GM23338 (cell line): ENCODE data around the gene KRT6A. TPM values are rescaled to one million over a fixed set of nuclear protein-coding genes. Genes with fewer than 3 reads are reported as not detected.

Experiments
- ATAC-seq: fragments of 200-7000 bp; cut with Tn5 transposase; 3 replicates; pipeline ENCODE4 v1.9.1; 2020
- DNase-seq: peaks from one replicate; pipeline ENCODE4 v3.0.0-alpha.2; 2015; ENCODE audit warnings: low spot score
- H2AFZ ChIP-seq: fragments of 200-600 bp; sonication (generic); 2 replicates; pipeline ENCODE4 v1.8.0; 2016; ENCODE audit warnings: antibody characterized with exemption, mild to moderate bottlenecking, moderate library complexity
- H3F3A ChIP-seq: fragments of 200-600 bp; sonication (generic); replicated peaks from 2 replicates; pipeline ENCODE4 v1.8.0; 2017; ENCODE audit warnings: antibody characterized with exemption, mixed run types, low read depth
- H3K27ac ChIP-seq: fragments of 200-600 bp; sonication (generic); 2 replicates; pipeline ENCODE4 v1.6.1; 2016; ENCODE audit warnings: low read depth
- H3K27me3 ChIP-seq: fragments of 200-600 bp; sonication (generic); 2 replicates; pipeline ENCODE4 v1.8.0; 2016; ENCODE audit warnings: mild to moderate bottlenecking, mixed run types, moderate library complexity; ENCODE audit not compliant: insufficient read depth
- H3K36me3 ChIP-seq: fragments of 200-600 bp; sonication (generic); 2 replicates; pipeline ENCODE4 v1.8.0; 2016; ENCODE audit warnings: mild to moderate bottlenecking; ENCODE audit not compliant: insufficient read depth
- H3K4me1 ChIP-seq: fragments of 200-600 bp; sonication (generic); 2 replicates; pipeline ENCODE4 v1.8.0; 2016; ENCODE audit warnings: mild to moderate bottlenecking, moderate library complexity; ENCODE audit not compliant: insufficient read depth
- H3K4me2 ChIP-seq: fragments of 200-600 bp; sonication (generic); 2 replicates; pipeline ENCODE4 v1.7.1; 2017; ENCODE audit warnings: mixed run types
- H3K4me3 ChIP-seq: fragments of 200-600 bp; sonication (generic); 2 replicates; pipeline ENCODE4 v1.6.1; 2016; ENCODE audit warnings: mixed run types
- H3K79me2 ChIP-seq: fragments of 200-600 bp; sonication (generic); replicated peaks from 2 replicates; pipeline ENCODE4 v1.8.0; 2017; ENCODE audit warnings: mild to moderate bottlenecking; ENCODE audit not compliant: insufficient read depth
- H3K9me2 ChIP-seq: fragments of 200-600 bp; sonication (generic); 2 replicates; pipeline ENCODE4 v1.8.0; 2017; ENCODE audit not compliant: insufficient read depth
- H4K20me1 ChIP-seq: fragments of 200-600 bp; sonication (generic); replicated peaks from 2 replicates; pipeline ENCODE4 v1.8.0; 2017; ENCODE audit warnings: mild to moderate bottlenecking; ENCODE audit not compliant: insufficient read depth
- H3K27ac Mint-ChIP-seq: 2 replicates; pipeline ENCODE4 v1.8.0; 2020; ENCODE audit warnings: inconsistent platforms, mild to moderate bottlenecking, moderate library complexity, mixed read lengths
- H3K27me3 Mint-ChIP-seq: 3 replicates; pipeline ENCODE4 v1.8.0; 2022; ENCODE audit warnings: low read depth, mild to moderate bottlenecking, moderate library complexity, mixed read lengths, inconsistent platforms; ENCODE audit not compliant: insufficient read depth, poor library complexity
- H3K36me3 Mint-ChIP-seq: 3 replicates; pipeline ENCODE4 v1.8.0; 2021; ENCODE audit warnings: low read depth, mild to moderate bottlenecking, inconsistent platforms, moderate library complexity, mixed read lengths
- H3K4me1 Mint-ChIP-seq: 3 replicates; pipeline ENCODE4 v1.8.0; 2020; ENCODE audit warnings: mild to moderate bottlenecking, inconsistent platforms, mixed read lengths
- H3K4me3 Mint-ChIP-seq: 3 replicates; pipeline ENCODE4 v1.8.0; 2021; ENCODE audit warnings: moderate library complexity, mild to moderate bottlenecking, inconsistent platforms, mixed read lengths
- H3K9me3 Mint-ChIP-seq: 3 replicates; pipeline ENCODE4 v1.8.0; 2020; ENCODE audit warnings: moderate library complexity, mild to moderate bottlenecking, inconsistent platforms, mixed read lengths
- CREB1 ChIP-seq: fragments of 250-450 bp; sonication (Bioruptor Pico); IDR thresholded peaks from 2 replicates; pipeline ENCODE4 v1.5.0; 2020; ENCODE audit warnings: low read depth, mild to moderate bottlenecking, moderate library complexity
- ETS1 ChIP-seq: IDR thresholded peaks from 2 replicates; pipeline ENCODE4 v1.6.1; 2016; ENCODE audit warnings: antibody characterized with exemption
- EZH2 ChIP-seq: fragments of 200-600 bp; sonication (generic); IDR thresholded peaks from one replicate; pipeline ENCODE4 v1.8.0; 2017; ENCODE audit warnings: antibody characterized with exemption, mild to moderate bottlenecking, low read depth; ENCODE audit not compliant: unreplicated experiment
- EZH2phosphoT487 ChIP-seq: fragments of 200-600 bp; sonication (generic); IDR thresholded peaks from one replicate; pipeline ENCODE4 v1.8.1; 2018; ENCODE audit warnings: antibody characterized with exemption; ENCODE audit not compliant: unreplicated experiment
- JUNB ChIP-seq: IDR thresholded peaks from one replicate; pipeline ENCODE4 v1.6.1; 2016; ENCODE audit warnings: antibody characterized with exemption; ENCODE audit not compliant: unreplicated experiment
- NANOG ChIP-seq: IDR thresholded peaks from 2 replicates; pipeline ENCODE4 v1.6.1; 2016; ENCODE audit warnings: antibody characterized with exemption, borderline replicate concordance
- POLR2AphosphoS5 ChIP-seq: IDR thresholded peaks from 2 replicates; pipeline ENCODE4 v1.6.1; 2016; ENCODE audit warnings: antibody characterized with exemption, low read depth
- STAT1 ChIP-seq: IDR thresholded peaks from one replicate; pipeline ENCODE4 v1.6.1; 2016; ENCODE audit warnings: antibody characterized with exemption; ENCODE audit not compliant: unreplicated experiment
- ZNF114 ChIP-seq: fragments of 250-450 bp; sonication (Bioruptor Pico); IDR thresholded peaks from 2 replicates; pipeline ENCODE4 v1.5.0; 2020; ENCODE audit warnings: mild to moderate bottlenecking, moderate library complexity
- ZNF331 ChIP-seq: fragments of 250-450 bp; sonication (Bioruptor Pico); IDR thresholded peaks from 2 replicates; pipeline ENCODE4 v1.5.0; 2020; ENCODE audit warnings: low read depth, mild to moderate bottlenecking, moderate library complexity
- ZNF462 ChIP-seq: fragments of 250-450 bp; sonication (Bioruptor Pico); IDR thresholded peaks from 2 replicates; pipeline ENCODE4 v1.5.0; 2020; ENCODE audit warnings: mild to moderate bottlenecking, moderate library complexity
- polyA plus RNA-seq: library from polyadenylated mRNA; unstranded; fragments of >200 nt; fragmentation: Nextera tagmentation; extraction: Ambion mirVana; gene quantifications from 2 replicates; pipeline ENCODE4 v1.2.1, GENCODE V29; 2016
- total RNA-seq: library from RNA; depleted of rRNA; stranded (reverse); fragments of >200 nt; shearing (Covaris generic); gene quantifications from 2 replicates; pipeline ENCODE4 v1.2.3, GENCODE V29; 2014
- TF ChIP-seq, protein P1 (sequence below): IDR thresholded peaks from one replicate; pipeline ENCODE4 v1.6.1; 2018; ENCODE audit warnings: antibody characterized with exemption; ENCODE audit not compliant: unreplicated experiment
- TF ChIP-seq, protein P2 (sequence below), 2 experiments: fragments of 200-600 bp in 1 of 2; sonication (generic) in 1 of 2; conservative IDR thresholded peaks; 2 replicates each; pipeline versions ENCODE4 v1.5.1 to v1.6.1; 2016 to 2017; ENCODE audit warnings: antibody characterized with exemption in 2 of 2, low read depth in 2 of 2, mild to moderate bottlenecking in 2 of 2, moderate library complexity in 1 of 2

KRT6A gene
- total and polyA plus RNA-seq, 2 experiments from 2014 or later, result not detected

- no peak for TF ChIP-seq POLR2AphosphoS5
- TF ChIP-seq JUNB, result no peak
- no peak for TF ChIP-seq ZNF462
- TF ChIP-seq STAT1, result no peak
- TF ChIP-seq, protein P1, sequence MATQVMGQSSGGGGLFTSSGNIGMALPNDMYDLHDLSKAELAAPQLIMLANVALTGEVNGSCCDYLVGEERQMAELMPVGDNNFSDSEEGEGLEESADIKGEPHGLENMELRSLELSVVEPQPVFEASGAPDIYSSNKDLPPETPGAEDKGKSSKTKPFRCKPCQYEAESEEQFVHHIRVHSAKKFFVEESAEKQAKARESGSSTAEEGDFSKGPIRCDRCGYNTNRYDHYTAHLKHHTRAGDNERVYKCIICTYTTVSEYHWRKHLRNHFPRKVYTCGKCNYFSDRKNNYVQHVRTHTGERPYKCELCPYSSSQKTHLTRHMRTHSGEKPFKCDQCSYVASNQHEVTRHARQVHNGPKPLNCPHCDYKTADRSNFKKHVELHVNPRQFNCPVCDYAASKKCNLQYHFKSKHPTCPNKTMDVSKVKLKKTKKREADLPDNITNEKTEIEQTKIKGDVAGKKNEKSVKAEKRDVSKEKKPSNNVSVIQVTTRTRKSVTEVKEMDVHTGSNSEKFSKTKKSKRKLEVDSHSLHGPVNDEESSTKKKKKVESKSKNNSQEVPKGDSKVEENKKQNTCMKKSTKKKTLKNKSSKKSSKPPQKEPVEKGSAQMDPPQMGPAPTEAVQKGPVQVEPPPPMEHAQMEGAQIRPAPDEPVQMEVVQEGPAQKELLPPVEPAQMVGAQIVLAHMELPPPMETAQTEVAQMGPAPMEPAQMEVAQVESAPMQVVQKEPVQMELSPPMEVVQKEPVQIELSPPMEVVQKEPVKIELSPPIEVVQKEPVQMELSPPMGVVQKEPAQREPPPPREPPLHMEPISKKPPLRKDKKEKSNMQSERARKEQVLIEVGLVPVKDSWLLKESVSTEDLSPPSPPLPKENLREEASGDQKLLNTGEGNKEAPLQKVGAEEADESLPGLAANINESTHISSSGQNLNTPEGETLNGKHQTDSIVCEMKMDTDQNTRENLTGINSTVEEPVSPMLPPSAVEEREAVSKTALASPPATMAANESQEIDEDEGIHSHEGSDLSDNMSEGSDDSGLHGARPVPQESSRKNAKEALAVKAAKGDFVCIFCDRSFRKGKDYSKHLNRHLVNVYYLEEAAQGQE, result no peak
- no peak for TF ChIP-seq EZH2
- TF ChIP-seq ZNF331, result no peak
- TF ChIP-seq NANOG, result no peak
- TF ChIP-seq, protein P2, sequence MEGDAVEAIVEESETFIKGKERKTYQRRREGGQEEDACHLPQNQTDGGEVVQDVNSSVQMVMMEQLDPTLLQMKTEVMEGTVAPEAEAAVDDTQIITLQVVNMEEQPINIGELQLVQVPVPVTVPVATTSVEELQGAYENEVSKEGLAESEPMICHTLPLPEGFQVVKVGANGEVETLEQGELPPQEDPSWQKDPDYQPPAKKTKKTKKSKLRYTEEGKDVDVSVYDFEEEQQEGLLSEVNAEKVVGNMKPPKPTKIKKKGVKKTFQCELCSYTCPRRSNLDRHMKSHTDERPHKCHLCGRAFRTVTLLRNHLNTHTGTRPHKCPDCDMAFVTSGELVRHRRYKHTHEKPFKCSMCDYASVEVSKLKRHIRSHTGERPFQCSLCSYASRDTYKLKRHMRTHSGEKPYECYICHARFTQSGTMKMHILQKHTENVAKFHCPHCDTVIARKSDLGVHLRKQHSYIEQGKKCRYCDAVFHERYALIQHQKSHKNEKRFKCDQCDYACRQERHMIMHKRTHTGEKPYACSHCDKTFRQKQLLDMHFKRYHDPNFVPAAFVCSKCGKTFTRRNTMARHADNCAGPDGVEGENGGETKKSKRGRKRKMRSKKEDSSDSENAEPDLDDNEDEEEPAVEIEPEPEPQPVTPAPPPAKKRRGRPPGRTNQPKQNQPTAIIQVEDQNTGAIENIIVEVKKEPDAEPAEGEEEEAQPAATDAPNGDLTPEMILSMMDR (conservative IDR thresholded peaks at IDR 0.05; ENCODE audit: low read depth in 2 of 2), result no peak
- no peak for TF ChIP-seq CREB1 (CRISPR knock-in tag)
- TF ChIP-seq ZNF114 (CRISPR knock-in tag), result no peak
- TF ChIP-seq ETS1, result no peak
- TF ChIP-seq EZH2phosphoT487, result no peak
- DNase-seq (no peak), ATAC-seq (no peak)
- H3K27me3 ChIP-seq, result no peaks in the 10 kb centered on the region
- no peak overlapping the region for H3K4me3 Mint-ChIP-seq
- no peaks in the 10 kb centered on the region; the same call in 2 of the 3 replicates for H3K36me3 Mint-ChIP-seq
- no peak overlapping the region for H3K27ac Mint-ChIP-seq
- H2AFZ ChIP-seq, result no peak overlapping the region
- H3K79me2 ChIP-seq, result no peaks in the 10 kb centered on the region
- H3K4me2 ChIP-seq, result no peak overlapping the region
- H3K9me3 Mint-ChIP-seq, result no peaks in the 10 kb centered on the region; the same call in 1 of the 3 replicates
- no peaks in the 10 kb centered on the region for H4K20me1 ChIP-seq
- peaks cover 5% of the 10 kb centered on the region; the same call in 1 of the 2 replicates for H3K4me1 ChIP-seq
- H3K9me2 ChIP-seq, result no peaks in the 10 kb centered on the region
- H3K36me3 ChIP-seq, result no peaks in the 10 kb centered on the region
- peaks cover 17% of the 10 kb centered on the region for H3K4me1 Mint-ChIP-seq
- no peak overlapping the region for H3K4me3 ChIP-seq
- H3K27ac ChIP-seq, result no peak overlapping the region
- no peaks in the 10 kb centered on the region for H3F3A ChIP-seq
- H3K27me3 Mint-ChIP-seq, result peaks cover 2% of the 10 kb centered on the region
Measured at GRCh38 chr12:52444647-52445595, 48.1 kb downstream of the KRT6A start.
